ENCODE results near the gene FBXO42.
"Not testable (repeated sequence)": the region's sequence is repeated elsewhere in the genome, so short reads cannot be mapped to it uniquely, and the experiment has no call there.

The FBXO42 gene

DNA sequence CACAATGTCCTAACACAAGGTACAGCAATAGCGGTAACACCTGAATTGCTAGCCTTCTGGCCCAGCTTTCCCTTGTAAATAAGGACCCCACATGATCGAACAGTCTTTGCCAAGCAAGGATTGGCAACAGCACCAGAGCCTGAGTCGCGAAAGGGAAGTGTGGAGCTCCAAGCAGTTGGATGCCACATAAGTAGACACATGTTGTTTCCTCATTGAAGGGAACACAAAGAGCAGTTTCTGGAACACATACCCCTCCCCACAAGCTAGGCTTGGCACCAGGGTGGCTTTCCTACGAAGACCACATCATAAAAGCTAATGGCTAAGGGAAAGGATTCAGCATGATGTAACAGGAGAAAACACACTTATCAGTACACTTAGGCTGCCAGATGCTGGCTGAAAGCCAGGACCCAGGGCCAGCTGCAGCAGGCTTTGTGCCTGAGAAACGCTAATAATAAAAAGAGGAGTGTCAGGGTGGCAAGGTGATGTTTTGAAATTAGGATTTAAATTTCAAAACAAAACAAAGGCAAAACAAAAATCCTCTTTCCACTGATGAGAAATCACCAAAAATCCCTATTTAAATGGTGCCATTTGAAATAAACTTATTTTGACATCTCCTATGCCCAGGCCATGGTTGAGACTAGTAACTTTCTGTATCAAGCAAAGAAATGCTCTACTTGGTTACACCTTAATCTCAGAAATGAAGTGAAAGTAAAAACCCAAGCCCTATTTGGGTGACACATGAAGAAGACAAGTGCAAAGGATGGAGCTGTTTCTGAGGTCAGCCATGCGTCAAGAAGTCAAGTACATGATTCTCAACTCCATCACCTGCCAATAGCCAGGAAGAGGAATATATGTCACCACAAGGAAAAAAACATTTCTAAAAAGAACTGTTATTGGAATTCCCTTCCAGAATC is 103.4 kb downstream of the FBXO42 start:
- no peaks in the 10 kb centered on the region for H3K36me3 Mint-ChIP-seq
- no peak overlapping the region for H3K4me3 Mint-ChIP-seq
- H3K27ac Mint-ChIP-seq = peak overlapping the region; percentile 30
- H3K9me3 Mint-ChIP-seq (ENCODE audit: low read depth) = no peaks in the 10 kb centered on the region
- H3K4me1 Mint-ChIP-seq (ENCODE audit: low read depth) = peaks cover 22% of the 10 kb centered on the region
- H3K27me3 Mint-ChIP-seq = no peaks in the 10 kb centered on the region

- no peaks in the 10 kb centered on the region for H3K36me3 Mint-ChIP-seq
- H3K27ac Mint-ChIP-seq = no peak overlapping the region
- H3K9me3 Mint-ChIP-seq (ENCODE audit: low read depth) = no peaks in the 10 kb centered on the region
- no peaks in the 10 kb centered on the region for H3K27me3 Mint-ChIP-seq
- H3K4me1 Mint-ChIP-seq (ENCODE audit: low read depth) = peaks cover 22% of the 10 kb centered on the region
- H3K4me3 Mint-ChIP-seq = no peak overlapping the region
These were observed 104.3 kb downstream of the FBXO42 start for GRCh38 chr1:16248007-16248436.

- H3K27me3 Mint-ChIP-seq = no peaks in the 10 kb centered on the region
- no peak overlapping the region for H3K4me3 Mint-ChIP-seq
- peaks cover 22% of the 10 kb centered on the region for H3K4me1 Mint-ChIP-seq (ENCODE audit: low read depth)
- H3K27ac Mint-ChIP-seq = peak overlapping the region; percentile 8
- no peaks in the 10 kb centered on the region for H3K36me3 Mint-ChIP-seq
- H3K9me3 Mint-ChIP-seq (ENCODE audit: low read depth) = no peaks in the 10 kb centered on the region
These were observed 104.8 kb downstream of the FBXO42 start for GRCh38 chr1:16247441-16247840.

GRCh38 chr1:16246961-16247360 is 105.3 kb downstream of the FBXO42 start:
- Mint-ChIP-seq H3K9me3 (ENCODE audit: low read depth) (no peaks in the 10 kb centered on the region), H3K4me3 (no peak overlapping the region), H3K4me1 (ENCODE audit: low read depth) (peaks cover 22% of the 10 kb centered on the region), H3K27me3 (no peaks in the 10 kb centered on the region), H3K27ac (no peak overlapping the region), H3K36me3 (no peaks in the 10 kb centered on the region)

DNA sequence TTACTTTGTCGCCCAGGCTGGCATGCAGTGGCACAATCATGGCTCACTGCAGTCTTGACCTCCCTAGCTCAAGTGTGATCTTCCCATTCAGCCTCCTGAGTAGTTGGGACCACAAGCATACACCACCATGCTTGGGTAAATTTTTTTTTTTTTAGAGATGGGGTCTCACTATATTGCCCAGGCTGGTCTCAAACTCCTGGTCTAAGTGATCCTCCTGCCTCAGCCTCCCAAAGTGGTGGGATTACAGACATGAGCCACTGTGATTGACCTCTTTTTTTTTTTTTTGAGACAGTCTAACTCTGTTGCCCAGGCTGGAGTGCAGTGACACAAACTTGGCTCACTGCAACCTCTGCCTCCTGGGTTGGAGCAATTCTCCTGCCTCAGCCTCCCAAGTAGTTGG is 106.0 kb downstream of the FBXO42 start:
- H3K27me3 Mint-ChIP-seq; H3K9me3 Mint-ChIP-seq (ENCODE audit: low read depth); H3K36me3 Mint-ChIP-seq; H3K4me3 Mint-ChIP-seq; H3K27ac Mint-ChIP-seq: not testable (repeated sequence)
- peaks cover 22% of the 10 kb centered on the region for H3K4me1 Mint-ChIP-seq (ENCODE audit: low read depth)

GRCh38 chr1:16245476-16246196 is 106.6 kb downstream of the FBXO42 start:
- no peaks in the 10 kb centered on the region for H3K9me3 Mint-ChIP-seq (ENCODE audit: low read depth)
- H3K4me1 Mint-ChIP-seq (ENCODE audit: low read depth) = peaks cover 22% of the 10 kb centered on the region
- no peaks in the 10 kb centered on the region for H3K36me3 Mint-ChIP-seq
- H3K27me3 Mint-ChIP-seq = no peaks in the 10 kb centered on the region
- H3K27ac Mint-ChIP-seq = no peak overlapping the region
- no peak overlapping the region for H3K4me3 Mint-ChIP-seq

DNA sequence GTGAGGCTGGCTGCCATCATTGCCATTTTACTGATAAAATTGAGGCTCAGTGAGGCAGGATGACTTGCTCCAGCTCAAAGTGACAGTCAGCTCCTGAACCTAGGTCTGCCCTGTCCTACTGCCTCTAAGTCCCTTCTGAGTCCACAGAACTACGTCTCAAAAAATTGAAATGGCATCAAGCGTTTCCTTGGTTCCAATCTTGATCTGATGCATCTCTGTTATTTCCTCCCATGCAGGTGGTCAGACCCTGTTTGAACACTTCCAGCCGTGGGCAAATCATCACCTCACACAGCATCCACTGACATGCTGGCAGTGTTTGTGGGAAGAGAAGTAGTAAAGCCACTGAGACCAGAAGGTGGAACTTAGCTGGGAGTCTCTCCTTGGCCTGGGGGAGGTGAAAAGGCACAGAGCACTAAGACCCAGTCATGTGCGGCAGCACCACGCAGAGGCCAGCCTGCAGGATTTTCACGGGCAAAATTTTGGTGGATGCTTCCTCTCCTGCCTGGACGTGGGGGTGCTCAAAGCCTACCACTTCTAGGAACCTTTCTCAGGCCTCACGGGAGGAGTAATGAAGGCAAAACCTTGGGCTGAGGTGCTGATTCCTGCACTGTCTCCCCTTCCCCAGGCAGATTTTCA is 107.5 kb downstream of the FBXO42 start:
- Mint-ChIP-seq H3K36me3 (no peaks in the 10 kb centered on the region), H3K4me1 (ENCODE audit: low read depth) (peaks cover 19% of the 10 kb centered on the region), H3K4me3 (no peak overlapping the region), H3K27me3 (no peaks in the 10 kb centered on the region), H3K9me3 (ENCODE audit: low read depth) (no peaks in the 10 kb centered on the region), H3K27ac (no peak overlapping the region)

- peaks cover 13% of the 10 kb centered on the region for H3K4me1 Mint-ChIP-seq (ENCODE audit: low read depth)
- H3K27ac Mint-ChIP-seq = no peak overlapping the region
- no peaks in the 10 kb centered on the region for H3K27me3 Mint-ChIP-seq
- no peak overlapping the region for H3K4me3 Mint-ChIP-seq
- H3K9me3 Mint-ChIP-seq (ENCODE audit: low read depth) = no peaks in the 10 kb centered on the region
- H3K36me3 Mint-ChIP-seq = no peaks in the 10 kb centered on the region
These were observed 108.2 kb downstream of the FBXO42 start for GRCh38 chr1:16243936-16244649.

DNA sequence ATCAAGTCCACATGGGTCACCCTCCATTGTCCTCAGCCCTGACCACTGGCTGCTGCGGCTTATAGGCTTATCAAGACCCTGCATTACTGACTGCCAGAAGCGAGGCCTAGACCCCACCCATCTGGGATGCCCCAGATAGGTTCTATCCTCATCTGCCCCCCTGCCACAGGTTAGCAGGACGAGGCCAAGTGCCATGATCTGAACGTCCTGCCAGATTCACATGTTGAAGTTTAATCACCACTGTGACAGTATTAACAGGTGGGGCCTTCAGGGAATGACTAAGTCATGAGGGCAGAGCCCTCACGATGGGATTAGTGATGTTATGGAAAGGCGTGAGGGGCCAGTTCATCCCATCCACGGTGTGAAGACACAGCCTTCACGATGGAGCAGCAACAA is 109.1 kb downstream of the FBXO42 start:
- H3K27ac Mint-ChIP-seq = no peak overlapping the region
- H3K9me3 Mint-ChIP-seq (ENCODE audit: low read depth) = no peaks in the 10 kb centered on the region
- H3K4me3 Mint-ChIP-seq = no peak overlapping the region
- H3K4me1 Mint-ChIP-seq (ENCODE audit: low read depth) = peaks cover 5% of the 10 kb centered on the region
- H3K36me3 Mint-ChIP-seq = no peaks in the 10 kb centered on the region
- H3K27me3 Mint-ChIP-seq = no peaks in the 10 kb centered on the region

- H3K27ac Mint-ChIP-seq = no peak overlapping the region
- no peaks in the 10 kb centered on the region for H3K9me3 Mint-ChIP-seq (ENCODE audit: low read depth)
- no peaks in the 10 kb centered on the region for H3K36me3 Mint-ChIP-seq
- H3K4me1 Mint-ChIP-seq (ENCODE audit: low read depth) = peaks cover 8% of the 10 kb centered on the region
- no peaks in the 10 kb centered on the region for H3K27me3 Mint-ChIP-seq
- H3K4me3 Mint-ChIP-seq = no peak overlapping the region
These were observed 109.6 kb downstream of the FBXO42 start for GRCh38 chr1:16242556-16243214.

DNA sequence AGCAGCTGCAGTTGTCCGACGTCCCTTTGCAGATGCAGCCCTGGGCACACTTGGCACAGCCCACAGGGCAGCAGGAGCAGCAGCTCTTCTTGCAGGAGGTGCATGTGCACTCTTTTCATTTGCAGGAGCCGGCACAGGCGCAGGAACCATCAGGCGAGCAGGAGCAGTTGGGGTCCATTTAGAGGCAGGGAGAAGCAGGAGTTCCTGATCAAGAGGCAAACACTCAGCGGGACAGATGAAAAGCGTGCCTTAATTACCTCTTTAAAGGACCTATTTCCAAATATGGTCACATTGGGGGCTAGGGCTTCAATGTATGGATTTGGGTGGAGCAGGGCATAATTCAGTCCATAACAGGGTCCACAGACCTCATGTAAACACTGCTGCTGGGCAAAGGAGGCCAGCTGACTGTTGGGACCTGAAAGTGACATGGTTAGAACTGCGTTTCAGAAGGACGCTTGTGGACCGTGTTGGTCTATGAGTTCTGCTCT is 111.0 kb downstream of the FBXO42 start:
- H3K4me1 Mint-ChIP-seq (ENCODE audit: low read depth) = peaks cover 14% of the 10 kb centered on the region

DNA sequence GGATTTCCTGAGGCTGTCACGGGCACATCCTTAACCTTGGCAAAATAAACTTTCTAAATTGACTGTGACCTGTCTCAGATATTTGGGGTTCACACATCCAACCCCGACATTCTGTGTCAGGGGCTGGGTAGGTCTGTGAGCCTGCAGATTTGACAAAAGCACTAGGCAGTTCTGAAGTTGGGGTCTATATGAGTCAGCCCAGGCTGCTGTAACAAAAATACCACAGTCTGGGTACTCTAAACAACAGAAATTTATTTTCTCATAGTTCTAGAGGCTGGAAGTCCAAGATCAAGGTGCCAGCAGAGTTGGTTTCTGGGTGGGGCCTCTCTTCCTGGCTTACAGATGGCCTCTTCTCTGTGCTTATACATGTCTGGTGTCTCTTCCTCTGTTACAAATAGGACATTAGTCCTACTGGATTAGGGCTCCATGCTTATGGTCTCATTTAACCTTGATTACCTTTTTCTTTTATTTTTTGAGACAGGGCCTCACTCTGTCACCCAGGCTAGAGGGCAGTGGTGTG is 112.2 kb downstream of the FBXO42 start:
- no peak overlapping the region for H3K4me3 Mint-ChIP-seq
- no peak overlapping the region for H3K27ac Mint-ChIP-seq
- H3K36me3 Mint-ChIP-seq = no peaks in the 10 kb centered on the region
- no peaks in the 10 kb centered on the region for H3K9me3 Mint-ChIP-seq (ENCODE audit: low read depth)
- peaks cover 21% of the 10 kb centered on the region for H3K4me1 Mint-ChIP-seq (ENCODE audit: low read depth)
- H3K27me3 Mint-ChIP-seq = no peaks in the 10 kb centered on the region

More for the DNA sequence above, 111.0 kb downstream of the FBXO42 start:
- no peaks in the 10 kb centered on the region for H3K27me3 Mint-ChIP-seq
- no peak overlapping the region for H3K27ac Mint-ChIP-seq
- H3K9me3 Mint-ChIP-seq (ENCODE audit: low read depth) = no peaks in the 10 kb centered on the region
- no peak overlapping the region for H3K4me3 Mint-ChIP-seq
- H3K36me3 Mint-ChIP-seq = no peaks in the 10 kb centered on the region

GRCh38 chr1:16237343-16237830 is 114.9 kb downstream of the FBXO42 start:
- Mint-ChIP-seq H3K36me3 (no peaks in the 10 kb centered on the region), H3K27ac (peak overlapping the region; percentile 89), H3K4me3 (peak overlapping the region; percentile 90), H3K4me1 (ENCODE audit: low read depth) (peaks cover 20% of the 10 kb centered on the region), H3K9me3 (ENCODE audit: low read depth) (no peaks in the 10 kb centered on the region), H3K27me3 (no peaks in the 10 kb centered on the region)

Data from activated naive CD8-positive, alpha-beta T cell (primary cell).